IMR-90 (cell line): Measurements from ENCODE around the gene GNA14.

Experiments used
- MXI1 ChIP-seq: IDR thresholded peaks from 2 replicates; pipeline ENCODE4 v1.6.1; 2012; ENCODE audit warnings: low read depth, mild to moderate bottlenecking, low read length, moderate library complexity, borderline replicate concordance
- POLR2A ChIP-seq: IDR thresholded peaks from 2 replicates; pipeline ENCODE4 v1.6.1; 2012; ENCODE audit warnings: mild to moderate bottlenecking, low read depth, low read length
- RCOR1 ChIP-seq: IDR thresholded peaks from 2 replicates; pipeline ENCODE4 v1.6.1; 2012; ENCODE audit warnings: mild to moderate bottlenecking, low read length, improper control_type of control experiment; ENCODE audit not compliant: insufficient replicate concordance
- SMC3 ChIP-seq: fragments of 150-350 bp; IDR thresholded peaks from 2 replicates; pipeline ENCODE4 v1.6.1; 2016; ENCODE audit warnings: low read depth, mild to moderate bottlenecking, antibody characterized with exemption, low read length, moderate library complexity
- TF ChIP-seq, protein P1 (sequence below): conservative IDR thresholded peaks from 2 replicates; pipeline ENCODE4 v1.5.1; 2012; ENCODE audit warnings: mild to moderate bottlenecking, low read depth, low read length, improper control_type of control experiment

DNA sequence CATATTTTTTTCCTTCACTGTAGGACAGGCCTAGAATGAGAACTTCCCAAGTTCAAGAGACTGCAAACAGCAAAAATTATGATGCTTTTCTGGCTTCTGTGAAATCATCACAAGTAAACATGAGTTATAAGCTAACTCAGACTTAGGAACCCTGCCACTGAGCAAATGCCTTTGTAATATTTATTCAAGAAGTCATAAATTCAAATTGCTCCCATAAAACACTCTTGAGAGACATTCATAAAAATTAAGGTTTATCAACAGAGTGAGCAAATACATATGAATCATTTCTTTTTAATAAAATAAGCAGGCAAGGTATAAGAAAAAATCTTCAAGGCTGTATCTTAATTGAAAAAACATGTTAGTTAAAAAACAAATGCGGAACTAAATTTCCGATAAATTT is 124.2 kb downstream of the GNA14 start:
- TF ChIP-seq, protein P1, sequence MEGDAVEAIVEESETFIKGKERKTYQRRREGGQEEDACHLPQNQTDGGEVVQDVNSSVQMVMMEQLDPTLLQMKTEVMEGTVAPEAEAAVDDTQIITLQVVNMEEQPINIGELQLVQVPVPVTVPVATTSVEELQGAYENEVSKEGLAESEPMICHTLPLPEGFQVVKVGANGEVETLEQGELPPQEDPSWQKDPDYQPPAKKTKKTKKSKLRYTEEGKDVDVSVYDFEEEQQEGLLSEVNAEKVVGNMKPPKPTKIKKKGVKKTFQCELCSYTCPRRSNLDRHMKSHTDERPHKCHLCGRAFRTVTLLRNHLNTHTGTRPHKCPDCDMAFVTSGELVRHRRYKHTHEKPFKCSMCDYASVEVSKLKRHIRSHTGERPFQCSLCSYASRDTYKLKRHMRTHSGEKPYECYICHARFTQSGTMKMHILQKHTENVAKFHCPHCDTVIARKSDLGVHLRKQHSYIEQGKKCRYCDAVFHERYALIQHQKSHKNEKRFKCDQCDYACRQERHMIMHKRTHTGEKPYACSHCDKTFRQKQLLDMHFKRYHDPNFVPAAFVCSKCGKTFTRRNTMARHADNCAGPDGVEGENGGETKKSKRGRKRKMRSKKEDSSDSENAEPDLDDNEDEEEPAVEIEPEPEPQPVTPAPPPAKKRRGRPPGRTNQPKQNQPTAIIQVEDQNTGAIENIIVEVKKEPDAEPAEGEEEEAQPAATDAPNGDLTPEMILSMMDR: no peak
- TF ChIP-seq MXI1: no peak
- no peak for TF ChIP-seq POLR2A
- no peak for TF ChIP-seq SMC3
- no peak for TF ChIP-seq RCOR1
